NCI-H526 treated with DMSO at 0.1 percent for 48 hours (cell line): ENCODE data around the gene SHPK.

Experiments used
- DNase-seq: peaks from one replicate; lab custom pipeline; 2025; lab: John Stamatoyannopoulos, UW

SHPK gene

DNA sequence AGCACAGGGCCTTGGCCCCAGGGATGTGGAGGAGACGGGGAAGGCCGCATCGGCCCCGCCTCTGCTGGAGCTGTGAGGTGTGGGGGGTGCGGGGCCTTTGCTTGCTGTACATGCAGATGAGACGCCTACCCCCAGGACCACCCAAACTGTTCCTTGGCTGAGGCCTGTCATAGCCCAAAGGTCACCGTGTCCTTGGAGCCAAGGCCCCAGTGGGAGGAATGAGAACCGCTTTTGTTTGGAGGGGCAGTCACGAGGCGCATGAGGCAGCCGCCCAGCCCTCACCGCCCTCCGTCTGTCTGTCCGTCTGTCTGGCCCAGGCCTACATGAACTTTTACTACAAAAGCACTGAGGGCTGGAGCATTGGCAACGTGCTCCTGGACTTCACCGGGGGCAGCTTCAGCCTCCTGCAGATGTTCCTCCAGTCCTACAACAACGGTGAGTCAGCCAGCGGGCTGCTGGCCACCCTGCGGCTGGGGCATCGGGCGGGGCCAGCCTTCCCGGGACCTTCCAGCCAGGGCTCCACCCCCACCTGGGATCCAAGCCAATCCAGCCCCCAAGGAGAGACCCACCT, 23.6 kb upstream of the SHPK start:
- DNase-seq: no peak

DNA sequence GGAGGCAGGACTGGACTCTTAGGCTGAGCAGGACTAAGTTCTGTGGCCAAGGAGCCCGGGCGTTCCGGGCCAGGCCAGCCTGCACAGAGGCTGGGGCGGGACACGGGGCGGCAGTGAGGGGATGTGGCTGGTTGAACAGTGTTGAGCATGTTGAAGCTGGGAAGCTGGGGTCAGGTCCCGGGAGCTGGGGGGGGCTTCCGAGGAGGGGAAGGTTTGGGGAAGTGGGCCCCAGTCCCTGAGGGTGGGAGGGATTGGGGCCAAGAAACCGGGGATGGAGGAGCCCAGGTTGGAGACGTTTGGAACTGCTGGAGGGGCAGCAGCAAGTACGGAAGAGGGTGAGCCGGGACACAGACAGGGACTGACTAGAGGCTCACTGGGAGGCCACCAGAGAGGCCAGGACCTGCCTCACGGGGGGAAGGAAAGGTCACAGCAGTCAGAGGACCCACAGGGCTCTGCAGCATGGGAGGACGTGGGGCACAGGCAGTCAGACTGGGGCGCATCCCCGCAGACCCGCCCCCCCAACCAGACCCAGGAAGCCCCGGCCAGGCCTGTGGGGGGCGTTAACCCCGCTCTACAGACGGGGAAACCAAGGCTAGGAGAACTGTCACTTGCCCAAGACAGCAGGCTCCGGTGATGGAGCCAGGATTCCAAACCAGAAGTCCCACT, 22.9 kb upstream of the SHPK start:
- no peak for DNase-seq

DNA sequence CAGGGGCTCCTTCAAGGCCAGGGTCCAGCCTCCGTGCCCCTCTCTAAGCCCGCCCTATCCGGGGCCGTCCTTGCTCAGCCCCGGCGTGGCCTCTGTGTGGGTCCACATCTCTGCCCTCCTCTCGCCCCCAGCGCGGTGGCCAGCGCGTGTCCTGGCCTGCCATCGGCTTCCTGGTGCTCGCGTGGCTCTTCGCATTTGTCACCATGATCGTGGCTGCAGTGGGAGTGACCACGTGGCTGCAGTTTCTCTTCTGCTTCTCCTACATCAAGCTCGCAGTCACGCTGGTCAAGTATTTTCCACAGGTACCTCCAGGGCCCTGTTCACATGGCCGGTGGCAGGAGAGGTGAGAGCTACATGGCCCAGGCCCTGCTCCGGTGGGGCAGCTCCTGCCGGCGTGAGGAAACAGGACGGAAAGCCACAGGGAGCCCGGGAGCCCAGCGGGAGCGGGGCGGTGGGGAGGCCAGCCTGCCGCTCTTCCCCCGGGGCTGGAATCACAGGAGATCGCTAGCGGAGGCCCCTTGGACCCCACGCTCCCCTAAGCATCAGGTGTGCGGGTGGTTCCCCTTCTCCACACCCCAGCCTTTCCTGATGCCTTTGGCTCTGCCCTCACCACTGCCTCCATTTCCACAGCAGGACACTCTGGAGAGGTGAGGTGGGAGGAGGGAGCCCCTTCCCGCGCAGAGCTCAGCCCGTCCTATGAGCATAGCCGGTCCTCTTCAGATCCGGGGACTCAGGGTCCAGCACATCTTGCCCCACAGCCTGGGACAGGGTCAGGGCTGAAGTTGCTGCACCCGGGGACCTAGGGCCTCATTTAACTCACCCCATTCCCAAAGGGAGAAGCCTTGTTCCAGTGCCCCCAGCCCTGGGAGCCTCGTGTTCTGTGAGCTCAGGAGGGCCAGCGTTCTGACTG, 22.1 kb upstream of the SHPK start:
- DNase-seq: no peak

DNA sequence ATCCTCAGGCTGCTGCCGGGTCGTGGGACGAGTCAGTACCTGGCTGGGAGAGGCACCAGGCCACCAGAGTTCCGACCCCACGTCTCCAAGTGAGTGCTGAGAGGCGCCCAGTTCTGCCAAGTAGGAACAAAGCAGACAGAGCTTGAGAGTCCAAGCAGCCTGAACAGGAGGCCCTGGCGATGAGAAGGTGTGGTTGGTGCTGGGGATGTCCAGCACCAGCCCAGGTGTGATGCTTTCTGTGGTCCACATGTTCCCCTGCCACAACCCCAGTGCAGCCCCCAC, 21.5 kb upstream of the SHPK start:
- DNase-seq: no peak

DNA sequence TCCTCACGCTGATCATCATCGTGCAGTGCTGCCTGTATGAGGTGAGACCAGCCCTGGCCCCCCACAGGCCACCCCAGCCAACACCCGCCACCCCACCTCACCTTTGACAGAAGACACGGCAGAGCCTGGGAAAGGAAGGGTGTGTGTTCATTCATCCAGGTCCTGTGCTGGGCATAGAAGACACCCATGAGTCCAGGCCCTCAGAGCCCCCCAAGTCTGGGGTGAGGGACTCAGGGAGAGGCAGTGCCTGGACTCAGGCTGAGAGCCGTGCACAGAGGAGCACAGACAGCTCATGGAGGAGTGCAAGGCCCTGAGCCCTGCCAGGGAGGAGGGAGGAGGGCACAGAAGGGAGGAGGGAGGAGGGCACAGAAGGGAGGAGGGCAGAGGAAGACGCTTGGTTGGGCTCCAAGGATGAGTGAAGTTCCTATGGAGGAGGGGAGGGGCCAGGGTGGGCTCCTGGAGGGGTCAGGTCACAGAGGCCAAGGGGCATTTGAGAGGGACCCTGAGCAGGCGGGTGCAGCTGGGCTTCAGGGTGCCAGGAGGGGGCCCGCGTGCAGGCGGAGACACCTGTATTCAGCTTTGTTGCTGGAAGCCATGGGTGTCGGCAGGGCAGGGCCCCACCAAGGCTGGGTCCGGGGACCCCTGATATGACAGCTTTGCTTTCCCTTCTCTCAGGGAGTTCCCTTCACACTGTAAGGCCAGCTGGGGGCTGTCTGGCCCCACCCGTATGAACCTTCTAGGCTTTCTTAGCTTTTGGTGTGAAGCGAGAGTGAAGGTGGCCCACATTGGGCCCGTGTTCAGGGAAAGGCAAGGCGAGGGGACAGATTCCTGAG, 20.9 kb upstream of the SHPK start:
- no peak for DNase-seq

DNA sequence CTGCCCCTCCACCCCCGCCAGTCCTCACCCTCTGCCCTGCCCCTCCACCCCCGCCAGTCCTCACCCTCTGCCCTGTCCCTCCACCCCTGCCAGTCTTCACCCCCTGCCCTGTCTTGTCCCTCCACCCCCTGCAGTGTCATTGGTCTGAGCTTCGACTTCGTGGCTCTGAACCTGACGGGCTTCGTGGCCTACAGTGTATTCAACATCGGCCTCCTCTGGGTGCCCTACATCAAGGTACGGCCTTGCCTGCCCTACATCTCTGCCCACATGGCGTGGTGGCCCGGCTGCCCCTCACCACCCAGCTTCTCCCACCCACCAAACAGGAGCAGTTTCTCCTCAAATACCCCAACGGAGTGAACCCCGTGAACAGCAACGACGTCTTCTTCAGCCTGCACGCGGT, 20.3 kb upstream of the SHPK start:
- no peak for DNase-seq

GRCh38 chr17:3655766-3656165, 19.7 kb upstream of the SHPK start:
- DNase-seq: no peak

DNA sequence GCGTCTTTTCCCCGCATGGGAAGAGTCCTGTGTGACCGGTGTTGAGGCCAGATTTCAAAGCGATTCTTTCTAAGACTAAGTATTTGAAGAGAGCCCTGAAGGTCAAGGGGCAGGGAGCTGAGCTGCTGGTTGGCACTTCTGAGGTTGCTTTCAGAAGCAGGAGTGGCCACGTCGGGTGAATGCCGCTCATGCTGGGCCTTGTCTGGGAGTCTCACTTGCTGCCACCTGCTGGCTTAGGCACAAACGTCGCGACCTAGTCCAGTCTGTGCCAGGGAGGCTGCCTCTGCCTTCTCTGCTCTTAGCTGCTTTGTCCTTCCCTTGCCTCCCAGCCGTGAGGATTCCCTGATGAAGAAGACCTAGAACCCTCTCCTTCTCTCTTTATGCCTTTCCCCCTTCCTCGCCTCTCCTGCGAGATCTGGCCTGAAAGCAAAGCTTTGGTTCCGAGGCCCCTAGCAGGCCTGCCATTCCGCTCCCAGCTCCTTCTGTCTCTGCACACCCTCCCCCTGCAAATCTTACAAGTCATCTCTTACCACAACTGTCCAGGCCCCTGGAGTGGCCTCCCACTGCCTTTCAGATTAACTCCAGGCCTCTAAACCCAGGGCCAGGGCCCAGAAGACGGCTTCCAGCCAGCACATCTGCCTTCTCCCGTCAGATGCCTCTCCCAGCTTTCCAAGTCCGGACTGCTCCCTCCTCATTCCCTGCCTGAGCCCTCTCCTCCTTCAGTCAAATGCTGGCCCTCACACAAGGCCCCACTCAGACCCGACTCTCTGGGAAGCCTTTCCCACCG, 11.9 kb upstream of the SHPK start:
- peak; percentile 17 for DNase-seq

GRCh38 chr17:3647251-3647650, 11.2 kb upstream of the SHPK start:
- no peak for DNase-seq

DNA sequence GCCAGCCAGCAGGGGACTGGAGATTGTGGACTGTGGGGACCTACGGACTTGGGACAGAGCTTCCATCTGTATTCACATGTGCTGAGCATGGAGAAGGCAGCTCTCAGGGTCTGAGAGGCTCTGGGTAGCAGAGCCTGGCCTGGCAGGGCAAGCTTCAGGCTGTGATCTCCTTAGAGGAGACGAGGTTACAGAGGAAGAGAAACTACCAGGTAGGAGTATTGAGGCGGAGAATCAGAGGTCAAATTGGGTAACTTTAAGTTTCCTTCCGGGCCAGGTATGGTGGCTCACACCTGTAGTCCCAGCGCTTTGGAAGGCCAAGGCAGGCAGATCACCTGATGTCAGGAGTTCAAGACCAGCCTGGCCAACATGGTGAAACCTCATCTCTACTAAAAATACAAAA, 9.3 kb upstream of the SHPK start:
- no peak for DNase-seq

DNA sequence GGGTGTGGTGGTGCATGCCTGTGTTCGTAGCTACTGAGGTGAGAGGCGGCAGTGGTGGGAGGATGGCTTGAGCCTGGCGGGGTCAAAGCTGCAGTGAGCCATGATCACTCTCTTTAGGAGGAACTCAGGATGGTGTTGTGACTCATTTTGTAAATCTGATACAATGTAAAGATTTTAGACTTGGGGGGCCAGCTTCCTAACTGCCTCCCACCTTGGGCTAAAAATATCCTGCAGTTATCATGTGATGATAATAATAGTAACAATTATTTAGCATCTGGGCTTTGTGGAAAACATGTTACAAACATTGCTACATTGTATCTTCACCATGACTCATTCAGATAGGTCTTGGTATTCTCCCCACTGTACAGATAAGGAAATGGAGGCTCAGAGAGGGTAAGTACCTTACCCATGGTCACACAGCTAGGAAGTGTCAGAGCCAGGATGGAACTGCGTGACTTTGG, 7.9 kb upstream of the SHPK start:
- DNase-seq: no peak

GRCh38 chr17:3641717-3642486, 5.9 kb upstream of the SHPK start:
- DNase-seq: no peak

- DNase-seq: no peak
Observed at GRCh38 chr17:3641014-3641413, 5.0 kb upstream of the SHPK start.

GRCh38 chr17:3639981-3640596, 4.0 kb upstream of the SHPK start:
- no peak for DNase-seq

DNA sequence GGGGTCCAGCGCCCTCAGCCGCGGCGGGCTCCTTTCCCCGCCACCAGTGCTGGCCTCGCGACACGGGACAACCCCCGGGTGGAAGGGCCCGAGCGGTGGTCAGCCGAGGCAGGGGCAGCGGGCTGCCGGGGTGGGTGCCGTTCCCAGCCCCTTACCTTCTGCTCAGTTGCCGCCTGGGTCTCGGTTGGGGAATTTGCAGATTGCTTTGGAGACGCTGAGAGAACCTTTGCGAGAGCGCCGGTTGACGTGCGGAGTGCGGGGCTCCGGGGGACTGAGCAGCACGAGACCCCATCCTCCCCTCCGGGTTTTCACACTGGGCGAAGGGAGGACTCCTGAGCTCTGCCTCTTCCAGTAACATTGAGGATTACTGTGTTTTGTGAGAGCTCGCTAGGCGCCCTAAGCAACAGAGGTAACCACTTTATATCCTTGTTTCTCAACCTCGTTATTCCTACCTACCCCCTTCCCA, 891 bp upstream of the SHPK start:
- DNase-seq: no peak

DNA sequence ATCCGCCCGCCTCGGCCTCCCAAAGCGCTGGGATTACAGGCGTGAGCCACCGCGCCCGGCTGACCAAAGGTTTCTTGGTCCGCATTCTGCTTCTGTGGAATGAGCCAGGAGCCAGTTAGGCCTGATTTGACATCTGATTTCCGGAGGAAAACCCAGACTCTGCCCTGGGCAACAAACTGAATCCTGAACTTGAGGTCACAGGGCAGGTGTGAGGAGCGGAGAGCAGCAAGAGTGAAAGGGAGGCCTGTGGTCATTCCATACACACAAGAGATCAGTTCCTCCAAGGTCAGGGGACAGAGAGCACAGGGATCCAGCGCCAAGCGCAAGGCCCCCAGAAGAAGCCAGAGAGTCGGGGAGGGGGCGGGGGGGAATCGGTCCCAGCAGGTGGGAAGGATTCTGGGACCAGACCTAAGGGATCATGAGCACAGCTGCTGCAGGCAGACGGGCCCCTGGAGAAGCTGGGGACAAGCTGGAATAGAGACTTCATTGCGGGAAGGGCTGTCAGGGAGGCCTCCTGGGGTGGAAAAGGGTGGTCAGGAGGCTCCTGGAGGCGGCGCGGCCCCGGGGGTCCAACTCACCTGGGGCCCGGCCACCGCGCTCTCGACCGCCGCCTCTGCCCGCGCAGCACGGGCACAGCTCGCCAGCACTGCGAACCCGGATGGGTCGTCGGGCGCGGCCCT, 436 bp downstream of the SHPK start:
- no peak for DNase-seq

- DNase-seq: no peak
Observed at GRCh38 chr17:3632287-3632686, 3.8 kb downstream of the SHPK start.

DNA sequence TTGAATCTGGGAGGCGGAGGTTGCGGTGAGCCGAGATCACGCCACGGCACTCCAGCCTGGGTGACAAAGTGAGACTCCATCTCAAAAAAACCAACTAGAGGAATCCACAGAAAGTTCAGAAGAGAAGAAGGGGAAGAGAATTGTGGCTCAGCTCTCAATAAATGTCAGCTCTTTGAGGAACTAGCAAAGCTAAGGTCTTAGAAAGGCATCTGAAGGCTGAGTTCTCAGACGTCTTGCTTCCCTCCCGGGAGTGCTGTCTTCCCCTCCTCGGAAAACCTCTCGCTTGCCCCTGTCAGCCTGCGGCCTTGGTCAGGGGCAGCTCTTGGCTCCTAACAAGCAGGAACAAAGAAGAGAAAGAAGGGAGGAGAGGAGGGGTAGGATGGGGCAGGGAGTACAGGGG, 5.3 kb downstream of the SHPK start:
- no peak for DNase-seq

- DNase-seq: no peak
Observed at GRCh38 chr17:3627769-3628167, 8.3 kb downstream of the SHPK start.
